HL-60/S4 (cell line): ENCODE results near the gene BLMH.
"Not testable (repeated sequence)": the region's sequence is repeated elsewhere in the genome, so short reads cannot be mapped to it uniquely, and the experiment has no call there.

Source experiments
- in situ Hi-C: fragments of 300-500 bp; cut with MboI; formaldehyde crosslinking; loops from 2 replicates; pipeline ENCODE4 v1.14.3; 2022; ENCODE audit warnings: low sequenced_read_pairs

The BLMH gene

GRCh38 chr17:30209930-30210329 lies 81.8 kb downstream of the BLMH start:
- in situ Hi-C loops: no loop called here

- in situ Hi-C loops: no loop called here
Observed at GRCh38 chr17:30208214-30208613, 83.5 kb downstream of the BLMH start.

- in situ Hi-C loops: no loop called here
Observed at GRCh38 chr17:30207655-30208054, 84.1 kb downstream of the BLMH start.

- in situ Hi-C loops: no loop called here
Observed at GRCh38 chr17:30203471-30203981, 88.2 kb downstream of the BLMH start.

GRCh38 chr17:30200656-30201055 lies 91.1 kb downstream of the BLMH start:
- in situ Hi-C loops: not testable (repeated sequence)

GRCh38 chr17:30200106-30200505 lies 91.6 kb downstream of the BLMH start:
- in situ Hi-C loops: no loop called here

- in situ Hi-C loops: no loop called here
Observed at GRCh38 chr17:30199600-30199999, 92.1 kb downstream of the BLMH start.
